ENCODE results near the gene ZFP1.
A peak's percentile ranks its signal among the peaks of the same experiment; 100 is the strongest.

Gene ZFP1

GRCh38 chr16:75108792-75109731 lies 39.3 kb upstream of the ZFP1 start:
- peak in 1 of 2 donors; percentile 34 for DNase-seq (ENCODE audit: low spot score in 2 of 2)
- ATAC-seq (replicated peaks; ENCODE audit: extremely low read depth, poor library complexity, severe bottlenecking): peak; percentile 29
- Mint-ChIP-seq H3K27me3 (peaks cover 31% of the 10 kb centered on the region), H3K4me3 (no peak overlapping the region), H3K9me3 (peaks cover 4% of the 10 kb centered on the region), H3K36me3 (ENCODE audit: insufficient read depth) (peaks cover 4% of the 10 kb centered on the region), H3K4me1 (peaks cover 18% of the 10 kb centered on the region), H3K27ac (ENCODE audit: low read depth) (peak overlapping the region; percentile 82)

- ATAC-seq (replicated peaks; ENCODE audit: extremely low read depth, poor library complexity, severe bottlenecking) (no peak), DNase-seq (ENCODE audit: low spot score in 2 of 2) (no peak)
- H3K27ac Mint-ChIP-seq (ENCODE audit: low read depth): peak overlapping the region; percentile 65
- H3K4me3 Mint-ChIP-seq: no peak overlapping the region
- H3K27me3 Mint-ChIP-seq: peaks cover 31% of the 10 kb centered on the region
- H3K9me3 Mint-ChIP-seq: no peaks in the 10 kb centered on the region
- peaks cover 18% of the 10 kb centered on the region for H3K4me1 Mint-ChIP-seq
- peaks cover 4% of the 10 kb centered on the region for H3K36me3 Mint-ChIP-seq (ENCODE audit: insufficient read depth)
Observed at GRCh38 chr16:75109732-75110243, 38.5 kb upstream of the ZFP1 start.

DNA sequence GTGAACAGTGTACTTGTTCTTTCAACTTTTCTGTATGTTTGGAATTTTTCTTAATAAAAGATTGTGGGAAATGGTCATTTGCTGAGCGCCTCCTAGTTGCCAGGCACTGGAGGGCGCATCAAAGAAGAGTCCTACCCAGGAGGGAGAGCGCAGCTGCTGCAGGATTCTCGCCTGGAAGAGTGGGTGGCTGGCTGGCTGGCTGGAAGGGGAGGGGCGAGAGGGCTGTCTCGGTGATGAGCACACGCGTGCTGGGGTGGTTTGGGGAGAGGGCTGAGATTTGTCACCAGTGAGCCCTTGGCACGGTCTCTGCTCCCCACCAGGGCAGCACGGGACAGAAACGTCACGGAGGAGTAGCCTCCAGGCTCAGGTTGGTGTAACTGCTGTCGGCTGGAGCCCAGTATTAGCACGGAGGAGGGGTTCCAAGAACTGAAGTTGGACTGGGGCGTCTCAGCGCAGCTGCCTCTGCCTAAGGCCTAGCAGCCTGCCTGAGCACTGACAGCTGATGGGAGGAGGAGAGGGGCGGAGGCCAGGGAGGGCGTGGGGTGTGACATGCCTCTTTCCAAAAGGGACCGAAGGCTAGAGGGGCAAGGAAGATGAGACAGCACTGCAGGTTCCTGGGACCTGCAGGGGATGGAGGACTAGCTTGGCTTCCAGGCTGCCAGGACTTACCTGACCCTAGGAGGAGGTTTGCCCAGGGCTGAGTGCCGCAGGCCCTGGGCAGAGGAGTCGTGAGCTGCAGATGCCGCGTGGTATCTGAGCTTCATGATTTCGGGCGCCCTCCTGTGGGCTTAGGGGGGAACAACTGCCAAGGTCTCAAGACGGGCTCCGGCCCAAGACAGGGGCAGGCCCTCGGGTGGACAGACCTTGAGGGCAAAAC lies 37.4 kb upstream of the ZFP1 start:
- Mint-ChIP-seq H3K36me3 (ENCODE audit: insufficient read depth) (peaks cover 4% of the 10 kb centered on the region), H3K4me1 (peaks cover 18% of the 10 kb centered on the region), H3K27me3 (peaks cover 31% of the 10 kb centered on the region), H3K4me3 (no peak overlapping the region), H3K9me3 (no peaks in the 10 kb centered on the region), H3K27ac (ENCODE audit: low read depth) (peak overlapping the region; percentile 65)
- ATAC-seq (replicated peaks; ENCODE audit: extremely low read depth, poor library complexity, severe bottlenecking): peak; percentile 75
- DNase-seq (ENCODE audit: low spot score in 2 of 2): peak; percentile 70 to 78

DNA sequence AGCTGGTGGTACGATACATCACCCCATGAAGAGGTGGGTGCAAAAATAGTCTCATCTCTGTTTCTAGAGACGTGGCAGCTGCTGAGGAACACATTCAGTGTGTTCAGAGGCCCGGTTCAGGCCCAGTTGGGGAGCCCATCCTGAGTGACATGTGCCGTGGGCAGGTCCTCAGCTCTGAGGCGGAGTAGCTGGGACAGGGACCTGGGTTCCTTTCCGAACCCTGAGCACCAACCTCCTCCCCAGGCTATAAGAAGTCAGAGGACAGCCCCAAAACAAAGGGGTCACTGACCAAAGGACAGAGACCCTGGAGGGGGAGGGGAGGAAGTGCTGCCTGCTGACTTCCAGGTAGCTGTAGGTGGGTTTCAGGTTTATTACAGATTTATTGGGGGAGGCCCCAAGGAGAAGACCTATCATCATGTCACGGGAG lies 36.8 kb upstream of the ZFP1 start:
- DNase-seq (ENCODE audit: low spot score in 2 of 2): no peak
- Mint-ChIP-seq H3K27ac (ENCODE audit: low read depth) (peak overlapping the region; percentile 32), H3K36me3 (ENCODE audit: insufficient read depth) (peaks cover 4% of the 10 kb centered on the region), H3K4me3 (no peak overlapping the region), H3K4me1 (peaks cover 18% of the 10 kb centered on the region), H3K9me3 (no peaks in the 10 kb centered on the region), H3K27me3 (peaks cover 31% of the 10 kb centered on the region)
- ATAC-seq (replicated peaks; ENCODE audit: extremely low read depth, poor library complexity, severe bottlenecking): peak; percentile 13

DNA sequence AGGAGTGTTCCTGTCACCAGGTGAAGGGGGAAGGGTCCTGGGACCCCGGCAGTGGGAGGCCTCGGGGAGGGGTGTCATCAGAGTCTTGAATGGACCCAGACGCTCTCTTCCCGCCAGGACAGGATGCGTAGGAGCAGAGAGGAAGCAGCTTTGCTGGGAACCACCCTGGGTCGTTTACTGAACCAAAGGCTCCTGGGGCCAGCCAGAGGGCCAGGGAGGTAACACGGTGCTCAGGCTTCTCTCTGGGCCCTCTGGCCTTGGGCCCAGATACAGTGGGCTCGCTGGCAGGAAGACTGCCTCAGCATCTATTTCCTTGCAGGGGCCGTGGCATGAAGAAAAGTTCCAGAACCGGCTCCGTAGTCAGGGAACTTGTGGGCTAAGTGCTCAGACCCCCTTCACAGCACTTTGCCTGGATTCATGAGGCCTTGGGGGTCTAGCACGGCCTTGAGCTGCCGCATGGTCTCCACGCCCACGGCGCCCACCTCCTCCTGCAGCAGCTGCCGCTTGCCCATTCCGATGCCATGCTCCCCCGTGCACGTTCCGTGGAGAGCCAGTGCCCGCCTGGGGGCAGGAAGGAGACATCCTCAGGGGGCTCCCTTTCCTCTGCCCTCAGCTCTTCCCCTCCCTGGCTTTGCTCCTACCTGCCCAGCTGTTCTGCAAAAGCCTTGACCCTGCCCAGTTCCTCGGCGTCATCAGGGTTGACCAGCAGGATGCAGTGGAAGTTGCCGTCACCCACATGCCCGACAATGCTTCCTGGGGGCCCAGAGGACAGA lies 36.2 kb upstream of the ZFP1 start:
- no peak for ATAC-seq (replicated peaks; ENCODE audit: extremely low read depth, poor library complexity, severe bottlenecking)
- Mint-ChIP-seq H3K27me3 (peaks cover 31% of the 10 kb centered on the region), H3K4me3 (no peak overlapping the region), H3K9me3 (no peaks in the 10 kb centered on the region), H3K36me3 (ENCODE audit: insufficient read depth) (peaks cover 4% of the 10 kb centered on the region), H3K27ac (ENCODE audit: low read depth) (peak overlapping the region; percentile 32), H3K4me1 (peaks cover 18% of the 10 kb centered on the region)
- DNase-seq (ENCODE audit: low spot score in 2 of 2): no peak

- DNase-seq (ENCODE audit: low spot score in 2 of 2): no peak
- no peak overlapping the region for H3K4me3 Mint-ChIP-seq
- ATAC-seq (replicated peaks; ENCODE audit: extremely low read depth, poor library complexity, severe bottlenecking): no peak
- H3K27ac Mint-ChIP-seq (ENCODE audit: low read depth): no peak overlapping the region
- H3K9me3 Mint-ChIP-seq: no peaks in the 10 kb centered on the region
- peaks cover 4% of the 10 kb centered on the region for H3K36me3 Mint-ChIP-seq (ENCODE audit: insufficient read depth)
- H3K4me1 Mint-ChIP-seq: peaks cover 18% of the 10 kb centered on the region
- peaks cover 31% of the 10 kb centered on the region for H3K27me3 Mint-ChIP-seq
Observed at GRCh38 chr16:75112734-75113491, 35.4 kb upstream of the ZFP1 start.

DNA sequence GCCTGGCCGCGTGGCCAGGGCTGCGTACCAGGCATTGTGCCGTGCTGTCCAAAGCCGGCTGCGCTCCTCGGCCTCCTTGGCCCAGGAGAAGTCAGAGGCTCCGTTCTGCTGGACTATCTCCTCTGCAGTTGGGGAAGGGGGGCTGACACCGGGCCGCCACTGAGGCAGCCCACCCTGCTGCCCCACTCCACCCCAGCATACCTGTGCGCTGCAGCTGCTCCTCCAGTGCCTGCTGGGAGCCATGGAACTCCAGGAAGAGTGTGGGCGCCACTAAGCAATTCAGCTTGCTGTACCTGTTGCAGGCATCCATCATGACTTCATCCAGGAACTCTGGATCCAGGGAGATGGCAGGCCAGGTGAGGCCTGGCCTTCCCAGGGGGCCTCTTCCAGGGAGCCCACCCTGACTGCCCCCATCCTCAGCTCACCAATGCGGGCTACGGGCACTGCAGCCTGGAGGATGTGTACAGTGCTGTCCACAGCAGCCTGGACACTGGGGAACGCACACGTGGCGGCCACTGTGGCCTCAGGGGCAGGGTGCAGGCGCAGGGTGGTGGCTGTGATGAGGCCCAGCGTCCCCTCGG lies 34.7 kb upstream of the ZFP1 start:
- H3K9me3 Mint-ChIP-seq: no peaks in the 10 kb centered on the region
- peaks cover 31% of the 10 kb centered on the region for H3K27me3 Mint-ChIP-seq
- H3K4me3 Mint-ChIP-seq: no peak overlapping the region
- peaks cover 4% of the 10 kb centered on the region for H3K36me3 Mint-ChIP-seq (ENCODE audit: insufficient read depth)
- H3K4me1 Mint-ChIP-seq: peaks cover 17% of the 10 kb centered on the region
- DNase-seq (ENCODE audit: low spot score in 2 of 2) (no peak), ATAC-seq (replicated peaks; ENCODE audit: extremely low read depth, poor library complexity, severe bottlenecking) (no peak)
- no peak overlapping the region for H3K27ac Mint-ChIP-seq (ENCODE audit: low read depth)

DNA sequence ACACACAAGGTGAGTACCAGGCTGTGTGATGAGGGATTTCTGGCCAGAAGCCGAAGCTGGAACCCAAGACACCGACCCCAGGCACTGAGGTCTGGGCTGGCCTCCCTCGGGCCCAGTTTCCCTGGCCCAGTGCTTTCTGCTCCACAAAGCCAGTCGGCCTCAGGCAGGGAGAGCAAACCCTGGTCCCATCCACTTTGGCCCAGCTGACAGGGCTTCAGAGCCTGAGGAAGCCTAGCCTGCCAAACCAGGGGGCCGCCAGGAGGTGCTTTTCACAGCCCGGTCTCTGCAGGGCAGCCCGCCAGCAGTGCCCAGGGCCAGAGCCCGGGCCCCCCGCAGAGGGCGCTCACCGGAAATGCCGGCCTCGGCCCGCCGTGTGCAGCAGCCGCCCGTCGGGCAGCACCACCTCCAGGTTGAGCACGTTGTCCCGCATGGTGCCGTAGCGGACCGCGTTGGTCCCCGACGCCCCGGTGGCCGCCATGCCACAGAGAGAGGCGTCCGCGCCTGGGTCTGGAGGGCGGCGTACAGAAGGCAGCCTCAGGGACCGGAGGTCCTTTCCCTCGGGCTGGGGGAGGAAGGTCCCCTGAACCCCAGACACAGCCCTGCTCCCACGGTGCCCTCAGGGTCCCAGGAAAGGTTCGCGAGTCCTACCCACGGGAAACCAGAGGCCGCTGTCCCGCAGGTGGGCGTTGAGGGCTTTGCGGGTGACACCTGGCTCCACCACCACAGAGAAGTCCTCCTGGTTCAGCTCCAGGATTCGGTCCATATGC lies 34.0 kb upstream of the ZFP1 start:
- no peak overlapping the region for H3K4me3 Mint-ChIP-seq
- H3K36me3 Mint-ChIP-seq (ENCODE audit: insufficient read depth): peaks cover 4% of the 10 kb centered on the region
- peaks cover 10% of the 10 kb centered on the region for H3K4me1 Mint-ChIP-seq
- ATAC-seq (replicated peaks; ENCODE audit: extremely low read depth, poor library complexity, severe bottlenecking) (no peak), DNase-seq (ENCODE audit: low spot score in 2 of 2) (no peak)
- no peaks in the 10 kb centered on the region for H3K9me3 Mint-ChIP-seq
- H3K27me3 Mint-ChIP-seq: peaks cover 31% of the 10 kb centered on the region
- no peak overlapping the region for H3K27ac Mint-ChIP-seq (ENCODE audit: low read depth)

- peaks cover 31% of the 10 kb centered on the region for H3K27me3 Mint-ChIP-seq
- no peak overlapping the region for H3K27ac Mint-ChIP-seq (ENCODE audit: low read depth)
- ATAC-seq (replicated peaks; ENCODE audit: extremely low read depth, poor library complexity, severe bottlenecking) (no peak), DNase-seq (ENCODE audit: low spot score in 2 of 2) (no peak)
- H3K4me3 Mint-ChIP-seq: no peak overlapping the region
- H3K9me3 Mint-ChIP-seq: no peaks in the 10 kb centered on the region
- H3K4me1 Mint-ChIP-seq: peaks cover 7% of the 10 kb centered on the region
- H3K36me3 Mint-ChIP-seq (ENCODE audit: insufficient read depth): peaks cover 4% of the 10 kb centered on the region
Observed at GRCh38 chr16:75114946-75115825, 33.1 kb upstream of the ZFP1 start.

Measured in central memory CD8-positive, alpha-beta T cell (primary cell).